Endothelial cell of umbilical vein (primary cell): ENCODE data around the gene TNKS1BP1. TPM values are rescaled to one million over a fixed set of nuclear protein-coding genes. Genes with fewer than 3 reads are reported as not detected.

Experiments
- BruUV-seq: library from RNA; stranded (reverse); fragments of 400-500 nt; replicated peaks from 2 replicates; lab custom pipeline; 2021; lab: Mats Ljungman, UMichigan
- CTCF ChIA-PET: fragments of 300-600, 350-600 bp; sonication (Branson Sonifier 250); formaldehyde crosslinking; loops from one replicate; lab custom pipeline; 2021; ENCODE audit warnings: antibody characterized with exemption, inconsistent platforms; lab: Charles Lee
- POLR2A ChIA-PET: fragments of 300-600, 350-600 bp; sonication (Branson Sonifier 250); formaldehyde crosslinking; loops from one replicate; lab custom pipeline; 2021; ENCODE audit warnings: antibody characterized with exemption, inconsistent platforms; lab: Charles Lee
- DNase-seq: peaks from one replicate; pipeline ENCODE4 v3.0.0-alpha.2; 2011; ENCODE audit warnings: low read depth, low spot score
- FAIRE-seq: peaks from 2 replicates; lab custom pipeline; 2011; peaks lifted over from hg19 to GRCh38; lab: Jason Lieb, UNC
- H2AFZ ChIP-seq: 2 replicates; pipeline ENCODE4 v1.6.0; 2012; ENCODE audit warnings: low read depth, low read length, control low read depth, inconsistent platforms
- H3K27ac ChIP-seq: 2 replicates; pipeline ENCODE4 v1.5.1; 2011; ENCODE audit warnings: low read depth, mild to moderate bottlenecking, control low read depth, low read length, moderate library complexity; ENCODE audit not compliant: insufficient read depth
- H3K27me3 ChIP-seq, 2 experiments: 2 replicates each; pipeline versions ENCODE4 v1.6.0 to v1.6.1; 2011; ENCODE audit warnings: low read length in 2 of 2, mixed read lengths in 1 of 2; ENCODE audit not compliant: control insufficient read depth in 2 of 2, insufficient read depth in 2 of 2
- H3K36me3 ChIP-seq, 2 experiments: 2 replicates in 1 of 2; 3 replicates in 1 of 2; pipeline ENCODE4 v1.5.1; 2011; ENCODE audit warnings: low read length in 2 of 2, mild to moderate bottlenecking in 1 of 2, moderate library complexity in 1 of 2; ENCODE audit not compliant: control insufficient read depth in 2 of 2, insufficient read depth in 2 of 2; ENCODE audit errors: extremely low read depth in 1 of 2
- H3K4me1 ChIP-seq: 3 replicates; pipeline ENCODE4 v1.5.1; 2011; ENCODE audit warnings: mild to moderate bottlenecking, low read length; ENCODE audit not compliant: control insufficient read depth, insufficient read depth; ENCODE audit errors: extremely low read depth
- H3K4me2 ChIP-seq: 2 replicates; pipeline ENCODE4 v1.6.1; 2011; ENCODE audit warnings: low read length, control low read depth, mixed read lengths; ENCODE audit not compliant: insufficient read depth
- H3K4me3 ChIP-seq, 3 experiments: fragments of 200-600 bp in 1 of 3; sonication (generic), shearing (Covaris generic) in 1 of 3; replicated peaks in 1 of 3; 2 replicates each; pipeline ENCODE4 v1.5.1; 2011 to 2016; ENCODE audit warnings: control low read depth in 3 of 3, low read length in 3 of 3, mild to moderate bottlenecking in 2 of 3, inconsistent platforms in 1 of 3, low read depth in 1 of 3, moderate library complexity in 1 of 3; ENCODE audit not compliant: insufficient read depth in 1 of 3
- H3K79me2 ChIP-seq: 2 replicates; pipeline ENCODE4 v1.6.0; 2012; ENCODE audit warnings: low read length, inconsistent platforms; ENCODE audit not compliant: control insufficient read depth, insufficient read depth
- H3K9ac ChIP-seq: replicated peaks from 2 replicates; pipeline ENCODE3; 2011; ENCODE audit warnings: low read length, control low read depth; ENCODE audit not compliant: insufficient read depth; ENCODE audit errors: extremely low read depth
- H3K9me1 ChIP-seq: replicated peaks from 3 replicates; pipeline ENCODE4 v1.6.0; 2011; ENCODE audit warnings: mild to moderate bottlenecking, low read length; ENCODE audit not compliant: control insufficient read depth, insufficient read depth; ENCODE audit errors: extremely low read depth
- H3K9me3 ChIP-seq: replicated peaks from 2 replicates; pipeline ENCODE4 v1.5.1; 2012; ENCODE audit warnings: low read length, inconsistent platforms; ENCODE audit not compliant: control insufficient read depth, insufficient read depth
- H4K20me1 ChIP-seq: replicated peaks from 2 replicates; pipeline ENCODE3; 2011; ENCODE audit warnings: mild to moderate bottlenecking, low read length; ENCODE audit not compliant: control insufficient read depth, insufficient read depth; ENCODE audit errors: extremely low read depth
- CTCF ChIP-seq, 2 donors: IDR thresholded peaks; 1 replicate in 1 of 2; 2 replicates in 1 of 2; pipeline ENCODE4 v1.5.1; 2011; ENCODE audit warnings: low read length in 2 of 2, mild to moderate bottlenecking in 2 of 2, moderate library complexity in 2 of 2, control low read depth in 1 of 2, inconsistent platforms in 1 of 2, low read depth in 1 of 2; ENCODE audit not compliant: insufficient read depth in 1 of 2; ENCODE audit errors: extremely low read depth in 1 of 2
- EZH2 ChIP-seq: IDR thresholded peaks from 2 replicates; pipeline ENCODE4 v1.6.1; 2012; ENCODE audit warnings: borderline replicate concordance, low read depth, mild to moderate bottlenecking, moderate library complexity, low read length, inconsistent platforms; ENCODE audit not compliant: severe bottlenecking
- FOS ChIP-seq: IDR thresholded peaks from 2 replicates; pipeline ENCODE4 v1.6.1; 2011; ENCODE audit warnings: mild to moderate bottlenecking, low read length, moderate library complexity, borderline replicate concordance; ENCODE audit not compliant: insufficient read depth
- GATA2 ChIP-seq: IDR thresholded peaks from 2 replicates; pipeline ENCODE4 v1.7.0; 2011; ENCODE audit warnings: low read depth, mild to moderate bottlenecking, moderate library complexity, mixed read lengths, low read length; ENCODE audit not compliant: insufficient read length, insufficient read depth
- JUN ChIP-seq: IDR thresholded peaks from 2 replicates; pipeline ENCODE4 v1.6.1; 2011; ENCODE audit warnings: borderline replicate concordance, low read depth; ENCODE audit not compliant: insufficient read length, insufficient read depth
- MAX ChIP-seq: IDR thresholded peaks from 2 replicates; pipeline ENCODE4 v1.6.1; 2011; ENCODE audit not compliant: insufficient read depth, insufficient read length
- MYC ChIP-seq: IDR thresholded peaks from one replicate; pipeline ENCODE4 v1.6.1; 2011; ENCODE audit warnings: mild to moderate bottlenecking, low read depth, low read length
- POLR2A ChIP-seq: IDR thresholded peaks from 2 replicates; pipeline ENCODE4 v1.6.1; 2012; ENCODE audit warnings: low read depth, mild to moderate bottlenecking, control low read depth, low read length
- POLR2AphosphoS5 ChIP-seq: IDR thresholded peaks from 2 replicates; pipeline ENCODE4 v1.6.1; 2012; ENCODE audit warnings: low read depth, mild to moderate bottlenecking, control low read depth, low read length, moderate library complexity; ENCODE audit not compliant: insufficient read depth
- dilution Hi-C: fragments of 300-500 bp; cut with MboI; formaldehyde crosslinking; loops from one replicate; pipeline ENCODE4 v1.15.0; 2019; ENCODE audit warnings: low sequenced_read_pairs; ENCODE audit not compliant: extremely low pct_ligation_motif_present
- intact Hi-C: fragments of 100-400 bp; cut with micrococcal nuclease; formaldehyde crosslinking; loops from one replicate; pipeline ENCODE4 v1.10.0; 2022
- polyA plus RNA-seq, 4 experiments: library from polyadenylated mRNA; depleted of rRNA in 3 of 4; stranded (reverse) in 3 of 4; unstranded in 1 of 4; fragments of >200 nt; gene quantifications; 2 replicates each; pipeline versions ENCODE4 v1.2.1 to v1.2.3, GENCODE V29; 2011 to 2012; ENCODE audit warnings: missing spikeins in 1 of 4
- total RNA-seq: library from RNA; stranded (reverse); gene quantifications from 2 replicates; pipeline ENCODE4 v1.2.3, GENCODE V29; 2021

TNKS1BP1 gene
- total and polyA plus RNA-seq, 2 donors (not counting 3 experiments of a cell fraction or from before 2014, with no cell fraction given): 54.6 to 111 TPM

GRCh38 chr11:57251491-57252104 is 73.2 kb downstream of the TNKS1BP1 start:
- DNase-seq (peak; percentile 55), FAIRE-seq (no peak)
- dilution Hi-C loops (no loop called here), intact Hi-C loops (no loop called here)
- POLR2A ChIA-PET: no interaction called here
- no peaks in the 10 kb centered on the region for H4K20me1 ChIP-seq
- H3K9me3 ChIP-seq: no peaks in the 10 kb centered on the region
- H3K4me1 ChIP-seq: no peaks in the 10 kb centered on the region
- no peak overlapping the region for H3K4me2 ChIP-seq
- BruUV-seq: no TSS peak
- CTCF ChIA-PET: interaction anchor here (1.0 to 7.0 kb wide), 5 partner anchors 23 to 411 kb away, joined by 3 to 282 read pairs (median 116); no protein-coding TSS in a partner anchor
- no peak overlapping the region for H2AFZ ChIP-seq
- no peak overlapping the region for H3K4me3 ChIP-seq
- H3K9me1 ChIP-seq: no peaks in the 10 kb centered on the region
- H3K27ac ChIP-seq: no peak overlapping the region
- H3K27me3 ChIP-seq: peaks cover 8 to 12% of the 10 kb centered on the region in 2 experiments
- no peaks in the 10 kb centered on the region for H3K36me3 ChIP-seq
- H3K9ac ChIP-seq: no peak overlapping the region
- TF ChIP-seq FOS (no peak), EZH2 (peak; percentile 39)
- H3K79me2 ChIP-seq: no peaks in the 10 kb centered on the region

GRCh38 chr11:57251037-57251436 is 73.7 kb downstream of the TNKS1BP1 start:
- H2AFZ ChIP-seq: no peak overlapping the region
- CTCF ChIA-PET: interaction anchor here (1.0 to 7.0 kb wide), 8 partner anchors 19 to 410 kb away, joined by 3 to 282 read pairs (median 29); no protein-coding TSS in a partner anchor

More at GRCh38 chr11:57251037-57251436, 73.7 kb downstream of the TNKS1BP1 start:
- Histone ChIP-seq H4K20me1 (no peaks in the 10 kb centered on the region), H3K9me1 (no peaks in the 10 kb centered on the region), H3K36me3 (no peaks in the 10 kb centered on the region), H3K79me2 (no peaks in the 10 kb centered on the region), H3K27me3 (peaks cover 8 to 12% of the 10 kb centered on the region in 2 experiments), H3K9ac (no peak overlapping the region), H3K4me2 (no peak overlapping the region), H3K27ac (no peak overlapping the region), H3K4me3 (no peak overlapping the region), H3K9me3 (no peaks in the 10 kb centered on the region), H3K4me1 (no peaks in the 10 kb centered on the region)
- TF ChIP-seq JUN (no peak), GATA2 (no peak), CTCF (IDR thresholded peaks at IDR 0.05; ENCODE audit: extremely low read depth in 1 of 2, insufficient read depth in 1 of 2, low read depth in 1 of 2, low read length in 2 of 2) (no peak), POLR2AphosphoS5 (no peak), MYC (no peak), MAX (no peak), POLR2A (no peak), FOS (no peak), EZH2 (no peak)
- dilution Hi-C loops: no loop called here
- POLR2A ChIA-PET: no interaction called here
- FAIRE-seq (no peak), DNase-seq (no peak)
- intact Hi-C loops: no loop called here
- no TSS peak for BruUV-seq
